Heart right ventricle (tissue), 16 donors: ENCODE measurements around the gene RIPPLY1. TPM values are rescaled to one million over a fixed set of nuclear protein-coding genes. Genes with fewer than 3 reads are reported as not detected.

Experiments used
- ATAC-seq, 8 donors: fragments of 200-7000 bp; cut with Tn5 transposase; one replicate each; pipeline ENCODE4 v1.9.1; 2020; ENCODE audit warnings: mild to moderate bottlenecking in 8 of 8, moderate library complexity in 8 of 8, moderate number of reproducible peaks in 1 of 8
- DNase-seq, 2 donors: peaks; one replicate each; pipeline ENCODE4 v3.0.0-alpha.2; 2020
- H3K27ac ChIP-seq, 10 donors: fragments of 200-600 bp; sonication (generic) in 2 of 10; one replicate each; pipeline versions ENCODE4 v1.5.0 to v1.8.0; 2020 to 2022; ENCODE audit warnings: mild to moderate bottlenecking in 3 of 10
- H3K27me3 ChIP-seq, 7 donors: fragments of 200-600 bp; one replicate each; pipeline ENCODE4 v1.8.0; 2021 to 2022; ENCODE audit warnings: mild to moderate bottlenecking in 2 of 7
- H3K36me3 ChIP-seq, 9 donors: fragments of 200-600 bp; sonication (generic) in 1 of 9; one replicate each; pipeline versions ENCODE4 v1.5.0 to v1.8.0; 2020 to 2022; ENCODE audit warnings: mild to moderate bottlenecking in 2 of 9
- H3K4me1 ChIP-seq, 9 donors: fragments of 200-600 bp; sonication (generic) in 1 of 9; one replicate each; pipeline versions ENCODE4 v1.5.0 to v1.8.0; 2020 to 2022; ENCODE audit warnings: mild to moderate bottlenecking in 4 of 9
- H3K4me3 ChIP-seq, 10 donors: fragments of 200-600 bp; sonication (generic) in 2 of 10; one replicate each; pipeline versions ENCODE4 v1.5.0 to v1.8.0; 2020 to 2022; ENCODE audit warnings: mild to moderate bottlenecking in 7 of 10, moderate library complexity in 2 of 10
- H3K9me3 ChIP-seq, 11 donors: fragments of 200-600 bp in 10 of 11; sonication (generic) in 2 of 11; one replicate each; pipeline versions ENCODE4 v1.5.0 to v1.8.0; 2013 to 2022; ENCODE audit warnings: mild to moderate bottlenecking in 2 of 11, control low read depth in 1 of 11, moderate library complexity in 1 of 11
- WGBS, 2 donors: extraction: QIAGEN DNeasy Blood & Tissue Kit; methylation state at CpG; one replicate each; pipeline ENCODE4 v1.1.7; 2013; ENCODE audit warnings: inconsistent platforms in 1 of 2; 5-methylcytosine and 5-hydroxymethylcytosine counted together
- intact Hi-C, 10 donors: fragments of 100-400 bp; cut with DNase I; formaldehyde crosslinking; loops; one replicate each; pipeline versions ENCODE4 v1.11.1 to v1.14.2; 2022
- polyA plus RNA-seq, 2 donors: library from polyadenylated mRNA; stranded (reverse); fragments of 200-250 nt; gene quantifications; one replicate each; pipeline ENCODE4 v1.2.3, GENCODE V29; 2013
- total RNA-seq, 10 donors: library from RNA; stranded (reverse); fragmentation: NEBNext Ultra II Directional in 3 of 10; extraction: Animal tissue kit (Norgen Biotek cat#: 25700) in 3 of 10; gene quantifications; one replicate each; pipeline versions ENCODE4 v1.2.1 to v1.2.4, GENCODE V29; 2021 to 2023
- TF ChIP-seq, protein P1 (sequence below), 9 donors: fragments of 200-600 bp; sonication (generic) in 2 of 9; IDR thresholded peaks; one replicate each; pipeline versions ENCODE4 v1.5.0 to v1.8.0; 2021 to 2022; ENCODE audit warnings: antibody characterized with exemption in 9 of 9, mild to moderate bottlenecking in 5 of 9, moderate library complexity in 1 of 9
- donor health status: Arrhythmogenic right ventricular cardiomyopathy.
- donor health status: ischemic (EF 13 %, LVEDD 7.1; RV severe dilation, severe dysfunction).
- donor health status: healthy with polysubstance abuse.
- donor health status: DM: no; HTN: yes; CAD: no.
- donor health status: DM: no; HTN: no; CAD: no.
- donor health status: ischemic (EF 25% LVEDD 6.9; RV normal size, moderate dysfunction).
- donor health status: ischemic (EF 25% LVEDD 5.7; RV mildly dilated, moderate dysfunction).
- donor health status: healthy.
- donor health status: DM: yes; HTN: yes; CAD: no.
- donor health status: Ischemic cardiomyopathy.
- donor health status: ischemic (EF 35%, LVEDD 5.7; RV mildly dilated, moderate dysfunction).
- donor health status: nonischemic (EF 11% LVEDD 7.7; RV severe dilation, severe dysfunction).
- donor health status: DM: yes; HTN: yes; CAD: no.
- donor health status: PGD.
- donor health status: ischemic (EF 29% LVEDD 5.4; RV normal size, mild dysfunction).
- donor health status: nonischemic (EF 23%, LVEDD 6.1; RV moderate dilation, normal function).

The RIPPLY1 gene
- total and polyA plus RNA-seq, 12 donors = 0.07 TPM; not detected in 11

GRCh38 chrX:106919932-106920452 is 16.9 kb upstream of the RIPPLY1 start, which contains the start of gene CLDN2:
TSS of gene CLDN2 (plus strand) at chrX:106920402. CDS start at chrX:106928229, 7,827 bp downstream.
- 44 to 60% methylated on average over 2 of the region's 2 CpGs for WGBS, 2 donors
- Histone ChIP-seq H3K27me3 (peaks cover 0 to 40% (median 0%) of the 10 kb centered on the region in 7 donors), H3K36me3 (no peaks in the 10 kb centered on the region), H3K9me3 (no peaks in the 10 kb centered on the region), H3K4me3 (no peak within 1 kb of the TSS), H3K27ac (no peak within 1 kb of the TSS), H3K4me1 (peaks cover 0 to 8% (median 0%) of the 10 kb centered on the region in 9 donors)
- no peak for DNase-seq
- ATAC-seq = no peak
- TF ChIP-seq, protein P1, sequence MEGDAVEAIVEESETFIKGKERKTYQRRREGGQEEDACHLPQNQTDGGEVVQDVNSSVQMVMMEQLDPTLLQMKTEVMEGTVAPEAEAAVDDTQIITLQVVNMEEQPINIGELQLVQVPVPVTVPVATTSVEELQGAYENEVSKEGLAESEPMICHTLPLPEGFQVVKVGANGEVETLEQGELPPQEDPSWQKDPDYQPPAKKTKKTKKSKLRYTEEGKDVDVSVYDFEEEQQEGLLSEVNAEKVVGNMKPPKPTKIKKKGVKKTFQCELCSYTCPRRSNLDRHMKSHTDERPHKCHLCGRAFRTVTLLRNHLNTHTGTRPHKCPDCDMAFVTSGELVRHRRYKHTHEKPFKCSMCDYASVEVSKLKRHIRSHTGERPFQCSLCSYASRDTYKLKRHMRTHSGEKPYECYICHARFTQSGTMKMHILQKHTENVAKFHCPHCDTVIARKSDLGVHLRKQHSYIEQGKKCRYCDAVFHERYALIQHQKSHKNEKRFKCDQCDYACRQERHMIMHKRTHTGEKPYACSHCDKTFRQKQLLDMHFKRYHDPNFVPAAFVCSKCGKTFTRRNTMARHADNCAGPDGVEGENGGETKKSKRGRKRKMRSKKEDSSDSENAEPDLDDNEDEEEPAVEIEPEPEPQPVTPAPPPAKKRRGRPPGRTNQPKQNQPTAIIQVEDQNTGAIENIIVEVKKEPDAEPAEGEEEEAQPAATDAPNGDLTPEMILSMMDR (IDR thresholded peaks at IDR 0.05) = no peak
- intact Hi-C loops = no loop called here

GRCh38 chrX:106917830-106918500 is 14.8 kb upstream of the RIPPLY1 start:
- H3K27me3 ChIP-seq = peaks cover 0 to 54% (median 0%) of the 10 kb centered on the region in 7 donors
- DNase-seq = no peak
- TF ChIP-seq, protein P1 (IDR thresholded peaks at IDR 0.05) = no peak
- peaks cover 0 to 8% (median 0%) of the 10 kb centered on the region in 9 donors for H3K4me1 ChIP-seq
- H3K36me3 ChIP-seq = no peaks in the 10 kb centered on the region
- ATAC-seq = no peak
- intact Hi-C loops = no loop called here
- no peak overlapping the region for H3K4me3 ChIP-seq
- no peak overlapping the region for H3K27ac ChIP-seq
- no peaks in the 10 kb centered on the region for H3K9me3 ChIP-seq
- 54 to 61% methylated on average over 6 of the region's 6 CpGs for WGBS, 2 donors

- intact Hi-C loops = no loop called here
- H3K36me3 ChIP-seq = no peaks in the 10 kb centered on the region
- no peak overlapping the region for H3K4me3 ChIP-seq
- 79 to 80% methylated on average over 2 of the region's 2 CpGs for WGBS, 2 donors
- peaks cover 0 to 6% (median 0%) of the 10 kb centered on the region in 9 donors for H3K4me1 ChIP-seq
- no peak overlapping the region for H3K27ac ChIP-seq
- DNase-seq (no peak), ATAC-seq (no peak)
- TF ChIP-seq, protein P1 (IDR thresholded peaks at IDR 0.05) = no peak
- H3K9me3 ChIP-seq = no peaks in the 10 kb centered on the region
- peaks cover 0 to 56% (median 0%) of the 10 kb centered on the region in 7 donors for H3K27me3 ChIP-seq
These were observed 9.7 kb upstream of the RIPPLY1 start for GRCh38 chrX:106912864-106913263.

- WGBS, 2 donors = 44 to 46% methylated on average over 5 to 6 of the region's 6 CpGs
- Histone ChIP-seq H3K9me3 (no peaks in the 10 kb centered on the region), H3K36me3 (no peaks in the 10 kb centered on the region), H3K4me3 (no peak overlapping the region), H3K27me3 (peaks cover 0 to 8% (median 0%) of the 10 kb centered on the region in 7 donors), H3K4me1 (no peaks in the 10 kb centered on the region), H3K27ac (no peak overlapping the region)
- TF ChIP-seq, protein P1 (IDR thresholded peaks at IDR 0.05) = no peak
- DNase-seq (no peak), ATAC-seq (no peak)
- intact Hi-C loops = no loop called here
These were observed 3.2 kb upstream of the RIPPLY1 start for GRCh38 chrX:106906361-106906760.
